Superior temporal gyrus (tissue), 1 donor: Measurements from ENCODE around the gene SIGLEC11.
"Not testable (repeated sequence)": the region's sequence is repeated elsewhere in the genome, so short reads cannot be mapped to it uniquely, and the experiment has no call there.

Experiments used
- DNase-seq: peaks from one replicate; pipeline ENCODE4 v3.0.0-alpha.2; 2016; ENCODE audit errors: extremely low spot score

Gene SIGLEC11

DNA sequence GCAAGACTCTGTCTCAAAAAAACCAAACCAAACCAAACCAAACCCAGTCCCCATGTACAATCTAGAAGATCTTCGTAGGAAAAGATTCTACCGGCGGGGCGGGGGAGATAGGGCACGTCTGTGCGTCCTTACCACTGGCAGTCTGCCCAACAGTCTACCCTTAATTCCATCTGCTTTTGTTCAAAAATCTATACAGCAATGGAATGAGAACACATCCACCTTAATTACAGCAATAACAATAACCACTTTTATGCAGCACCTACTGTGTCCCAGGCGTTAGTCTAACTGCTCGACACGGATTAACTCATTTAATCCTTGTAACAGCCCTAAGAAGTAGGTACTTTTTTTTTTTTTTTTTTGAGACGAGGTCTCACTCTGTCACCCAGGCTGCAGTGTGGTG lies 34.5 kb downstream of the SIGLEC11 start:
- DNase-seq = no peak

- DNase-seq = no peak
These were observed 35.5 kb downstream of the SIGLEC11 start for GRCh38 chr19:49925486-49925885.

- DNase-seq = not testable (repeated sequence)
These were observed 36.1 kb downstream of the SIGLEC11 start for GRCh38 chr19:49924881-49925210.

DNA sequence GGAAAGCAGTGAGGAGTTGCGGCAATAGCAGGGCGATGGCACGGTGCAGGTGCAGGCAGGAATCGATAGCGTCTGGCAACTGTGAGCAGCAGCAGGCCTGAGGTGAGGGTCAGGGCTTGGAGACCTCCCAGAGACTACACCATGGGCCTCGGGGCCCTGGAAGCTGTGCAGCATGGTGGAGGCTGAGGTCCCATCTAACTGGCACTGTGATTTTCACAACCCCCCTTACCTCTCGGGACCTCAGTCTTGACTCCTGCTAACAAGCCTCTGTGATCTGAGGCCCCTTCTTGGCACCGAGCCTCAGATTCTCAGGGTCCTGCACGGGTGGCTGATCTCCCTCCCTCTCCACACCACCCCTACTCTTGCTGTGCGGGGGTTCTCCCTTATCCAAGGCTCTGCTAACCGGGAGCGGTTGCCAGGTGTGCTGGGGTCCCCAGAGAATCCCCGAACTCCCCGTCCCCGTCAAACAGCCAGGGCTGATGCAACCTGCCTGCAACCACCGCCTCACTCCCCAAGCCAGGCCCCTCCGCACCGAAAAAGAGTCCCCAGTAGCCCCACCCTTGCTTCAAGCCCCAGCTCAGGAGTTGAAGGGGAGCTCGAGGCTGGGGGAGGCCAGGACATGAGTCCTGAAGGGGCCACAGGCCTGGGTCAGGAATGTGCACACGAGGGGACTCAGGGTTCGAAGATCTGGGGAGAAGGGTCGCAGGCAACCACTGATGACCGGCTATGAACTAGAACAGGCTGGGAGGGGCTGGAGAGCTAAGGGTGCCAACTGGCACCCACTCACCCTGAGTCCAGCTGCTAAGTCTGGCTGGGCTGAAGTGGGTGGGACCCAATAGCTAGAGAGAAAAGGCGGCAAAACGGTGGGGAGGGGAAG lies 36.7 kb downstream of the SIGLEC11 start:
- no peak for DNase-seq

- DNase-seq = no peak
These were observed 37.6 kb downstream of the SIGLEC11 start for GRCh38 chr19:49923055-49924003.

- DNase-seq = no peak
These were observed 38.8 kb downstream of the SIGLEC11 start for GRCh38 chr19:49921871-49922795.

DNA sequence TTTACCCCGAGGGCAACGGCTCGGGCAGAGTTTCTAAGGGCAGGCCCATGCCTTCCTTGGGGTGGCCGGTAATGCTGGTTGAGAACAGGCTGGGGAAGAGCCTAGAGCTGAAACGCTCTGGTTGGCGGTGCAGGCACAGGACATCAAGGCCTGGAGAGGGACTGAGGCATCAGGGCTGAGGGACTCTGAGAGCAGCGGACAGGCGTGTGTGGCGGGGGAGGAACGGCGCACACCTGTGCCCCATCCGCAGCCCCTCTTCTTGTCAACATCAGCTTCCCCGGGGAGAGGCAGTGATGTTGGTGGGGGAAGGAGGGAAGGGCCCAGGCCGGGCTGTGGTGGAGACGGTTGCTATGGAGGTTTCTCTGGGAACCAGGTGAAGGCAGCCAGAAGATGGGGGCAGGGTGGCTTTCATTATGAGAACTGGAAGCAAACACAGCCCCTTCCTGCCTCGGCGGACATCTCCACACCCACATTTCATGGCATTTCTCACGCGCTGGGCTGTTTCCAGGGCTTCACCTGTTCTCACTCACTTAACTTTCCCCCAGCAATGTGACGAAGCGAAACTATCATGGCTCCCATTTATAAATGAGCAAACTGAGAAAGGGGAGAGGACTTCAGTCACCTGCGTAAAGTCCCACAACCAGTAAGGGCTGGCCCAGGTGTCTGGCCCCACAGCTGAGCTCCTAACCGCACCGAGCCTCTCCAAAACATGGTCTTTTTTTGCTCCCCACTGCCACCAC lies 40.2 kb downstream of the SIGLEC11 start:
- DNase-seq = no peak

GRCh38 chr19:49918089-49918488 lies 42.9 kb downstream of the SIGLEC11 start:
- no peak for DNase-seq

DNA sequence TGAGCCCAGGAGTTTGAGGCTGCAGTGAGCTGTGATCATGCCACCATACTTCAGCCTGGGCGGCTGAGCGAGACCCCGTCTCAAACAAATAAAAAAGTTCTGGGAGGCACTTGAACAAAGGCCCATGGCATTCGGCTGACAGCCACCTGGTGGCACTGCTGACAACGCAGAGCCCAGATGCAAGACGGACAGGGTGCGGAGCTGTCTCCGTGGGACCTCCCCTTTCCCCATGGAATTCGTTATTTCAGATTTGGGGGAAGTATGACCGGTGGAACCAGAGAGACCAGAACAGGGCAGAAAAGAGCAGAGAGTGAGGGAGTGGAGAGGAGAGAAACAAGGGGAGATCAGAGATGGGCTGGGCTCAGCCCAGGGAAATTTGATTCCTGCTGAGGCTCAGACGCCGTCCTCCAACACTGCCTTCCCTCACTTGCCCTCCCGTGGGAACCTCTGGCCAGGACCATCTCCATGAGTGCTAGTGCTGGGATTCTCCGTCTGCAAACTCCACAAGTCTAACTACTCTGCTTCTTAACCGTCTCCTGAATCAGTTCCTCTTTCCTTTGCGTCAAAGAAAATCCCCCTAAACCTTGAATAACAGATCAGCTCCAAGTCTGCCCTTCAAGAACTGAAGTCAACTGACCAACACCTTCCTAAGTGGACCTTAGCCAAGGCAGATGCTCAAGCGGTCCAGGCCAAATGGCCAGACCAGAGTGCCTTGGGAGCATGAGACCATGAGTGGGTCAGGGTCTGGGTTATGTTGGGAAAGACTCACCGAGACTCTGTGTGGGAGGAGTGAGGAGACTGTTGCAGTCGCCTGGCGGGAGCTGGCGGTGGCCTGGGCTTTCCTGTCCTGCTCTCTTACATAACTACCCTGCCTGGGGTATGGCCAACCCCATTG lies 43.9 kb downstream of the SIGLEC11 start:
- DNase-seq = no peak

- no peak for DNase-seq
These were observed 45.7 kb downstream of the SIGLEC11 start for GRCh38 chr19:49915271-49915670.

DNA sequence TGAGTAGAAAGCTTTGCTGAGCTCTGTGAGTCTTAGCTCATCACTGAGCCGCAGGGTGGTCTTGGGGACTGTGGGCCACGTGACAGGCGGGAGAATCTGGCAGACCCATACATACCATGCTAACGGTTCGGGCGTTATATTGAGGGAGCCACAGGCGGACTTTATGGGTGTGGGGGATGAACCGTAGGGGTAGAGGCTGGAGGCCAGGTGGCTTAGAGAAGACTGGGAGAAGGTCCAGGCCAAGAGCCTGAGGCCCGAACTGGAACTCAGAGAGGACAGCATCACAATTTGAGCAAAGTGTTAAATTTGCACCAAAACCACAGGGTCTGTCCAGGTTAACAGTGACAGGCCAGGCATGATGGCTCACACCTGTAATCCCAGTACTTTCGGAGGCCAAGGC lies 47.3 kb downstream of the SIGLEC11 start:
- no peak for DNase-seq

- DNase-seq = peak; percentile 51
These were observed 47.8 kb downstream of the SIGLEC11 start for GRCh38 chr19:49912965-49913685.

DNA sequence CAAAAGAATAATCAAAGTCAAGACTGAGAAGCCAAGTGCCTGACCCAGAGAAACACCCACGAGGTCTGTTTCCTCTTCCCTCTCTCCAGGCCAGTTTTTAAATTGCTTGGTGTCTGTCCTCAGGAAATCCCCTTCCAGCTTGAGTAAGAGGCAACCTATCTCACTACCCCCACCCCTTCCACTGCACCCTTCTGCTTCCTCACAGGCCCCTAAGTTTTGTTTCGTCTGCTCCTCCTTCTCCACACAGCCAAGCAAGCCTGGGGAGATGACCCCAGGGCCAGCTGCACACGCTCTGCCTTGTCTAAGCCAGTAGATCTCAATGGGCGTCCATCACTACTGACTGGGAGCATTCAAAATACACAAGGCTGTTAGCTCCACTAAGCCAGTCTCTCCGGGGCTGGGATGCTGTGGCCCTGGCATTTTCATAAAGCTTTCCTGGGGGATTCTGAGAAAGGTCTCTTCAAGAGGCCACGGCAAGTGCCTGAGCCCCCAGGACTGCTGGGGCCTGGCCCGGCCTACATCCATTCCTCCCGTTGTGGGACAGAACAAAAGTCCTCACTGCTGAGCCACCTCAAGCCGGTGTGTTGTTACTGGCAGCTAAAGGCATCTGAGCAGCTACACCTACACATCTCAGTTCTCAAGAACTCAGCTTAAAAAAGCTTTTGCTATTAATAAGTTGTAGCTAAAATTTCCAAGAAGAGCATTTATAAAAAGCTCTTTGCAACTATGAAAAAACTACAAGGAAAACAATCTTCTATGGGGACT lies 49.4 kb downstream of the SIGLEC11 start:
- peak; percentile 51 for DNase-seq

- DNase-seq = no peak
These were observed 50.8 kb downstream of the SIGLEC11 start for GRCh38 chr19:49910179-49910578.

DNA sequence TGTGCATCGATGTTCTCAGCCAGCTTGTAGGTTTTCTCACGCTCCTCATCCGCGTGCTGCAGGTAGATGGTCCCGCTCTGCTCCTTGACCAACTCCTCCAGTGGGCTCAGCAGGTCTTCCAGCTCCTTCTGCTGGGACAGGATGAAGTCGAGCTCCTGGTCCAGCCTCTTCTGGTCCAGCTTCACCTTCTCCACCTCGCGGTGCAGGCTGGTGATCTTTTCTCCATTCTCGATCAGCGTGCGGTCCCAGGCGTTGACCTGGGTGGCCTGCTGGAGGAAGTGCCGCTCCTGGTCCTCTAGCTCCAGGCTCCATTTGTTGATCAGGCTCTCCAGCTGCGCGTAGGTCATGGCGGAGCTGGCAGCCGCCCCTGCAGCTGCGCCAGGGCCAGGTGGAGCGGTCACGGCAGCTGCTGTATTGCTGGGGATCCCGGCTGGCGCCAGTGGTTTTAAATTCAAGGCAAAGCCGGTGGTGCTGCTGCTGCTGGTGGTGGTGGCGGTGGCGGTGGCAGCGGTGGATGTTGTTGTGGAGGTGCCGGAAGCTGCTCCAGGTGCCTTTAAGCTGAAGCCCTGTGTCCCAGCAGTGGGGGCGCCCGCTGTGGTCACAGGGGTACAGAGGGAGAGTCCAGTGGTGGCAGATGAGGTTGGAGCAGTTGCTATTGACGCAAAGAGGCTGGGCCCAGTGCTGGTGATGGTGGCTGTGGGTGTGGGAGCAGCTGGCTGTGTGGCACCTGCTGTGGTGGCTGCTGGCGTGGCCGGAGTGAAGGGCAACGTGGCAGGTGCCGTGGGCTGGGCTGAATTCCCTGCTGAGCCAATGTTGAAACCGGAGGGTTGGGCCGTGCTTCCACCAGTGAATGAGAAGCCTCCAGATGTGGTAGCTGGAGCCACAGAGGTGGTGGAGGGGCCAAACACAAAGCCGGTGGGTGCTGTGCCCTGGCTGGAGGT lies 52.2 kb downstream of the SIGLEC11 start:
- DNase-seq = no peak

DNA sequence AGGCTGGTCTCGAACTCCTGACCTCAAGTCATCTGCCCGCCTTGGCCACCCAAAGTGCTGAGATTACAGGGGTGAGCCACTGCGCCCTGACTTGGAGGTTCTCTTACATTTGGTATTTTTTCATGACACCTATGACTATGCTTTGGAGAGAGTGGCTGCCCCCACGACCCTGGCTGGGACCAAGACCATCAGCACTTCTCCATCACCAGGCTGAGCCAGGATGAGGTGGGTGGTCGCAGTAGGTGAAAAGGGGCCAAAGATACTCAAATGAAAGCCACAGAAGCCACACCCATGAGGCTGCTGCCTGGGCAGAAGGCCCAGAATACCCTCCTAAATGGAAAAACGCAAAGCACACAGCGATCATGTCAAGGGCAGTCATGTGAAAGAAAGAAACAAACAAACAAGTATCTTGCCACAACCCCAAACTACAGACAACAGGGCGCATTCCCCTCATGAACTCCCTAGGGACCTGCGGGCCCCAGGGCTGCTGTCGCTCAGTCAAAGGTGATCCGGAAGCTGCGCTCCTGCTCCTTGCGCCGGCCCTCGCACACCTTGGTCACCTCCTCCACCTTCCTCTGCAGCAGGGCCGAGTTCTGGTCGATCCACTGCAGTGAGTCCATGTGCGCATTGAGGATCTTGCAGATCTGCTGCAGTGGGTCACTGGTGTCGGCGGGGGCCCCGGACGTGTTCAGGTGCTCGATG lies 53.1 kb downstream of the SIGLEC11 start:
- DNase-seq = no peak
